HG03139 (cell line): ENCODE results near the gene ZNRF1.
"Not testable (repeated sequence)": the region's sequence is repeated elsewhere in the genome, so short reads cannot be mapped to it uniquely, and the experiment has no call there.

Experiments
- ATAC-seq: cut with Tn5 transposase; IDR thresholded peaks from one replicate; pipeline ENCODE4 v1.9.1; 2021; ENCODE audit not compliant: unreplicated experiment

ZNRF1 gene

GRCh38 chr16:75000481-75001081 lies 1.8 kb downstream of the ZNRF1 start:
- no peak for ATAC-seq

GRCh38 chr16:75002474-75002873 lies 3.6 kb downstream of the ZNRF1 start:
- ATAC-seq, result no peak

GRCh38 chr16:75003931-75004330 lies 5.1 kb downstream of the ZNRF1 start:
- ATAC-seq, result no peak

GRCh38 chr16:75004460-75004859 lies 5.6 kb downstream of the ZNRF1 start:
- ATAC-seq, result no peak

GRCh38 chr16:75005697-75006096 lies 6.9 kb downstream of the ZNRF1 start:
- no peak for ATAC-seq

- no peak for ATAC-seq
Observed at GRCh38 chr16:75007443-75007842, 8.6 kb downstream of the ZNRF1 start.

GRCh38 chr16:75010427-75010826 lies 11.6 kb downstream of the ZNRF1 start:
- no peak for ATAC-seq

- ATAC-seq, result peak; percentile 59
Observed at GRCh38 chr16:75011634-75012307, 12.9 kb downstream of the ZNRF1 start.

GRCh38 chr16:75012380-75013081 lies 13.7 kb downstream of the ZNRF1 start:
- ATAC-seq, result peak; percentile 13

GRCh38 chr16:75013123-75013522 lies 14.3 kb downstream of the ZNRF1 start:
- not testable (repeated sequence) for ATAC-seq

GRCh38 chr16:75014318-75014717 lies 15.5 kb downstream of the ZNRF1 start:
- no peak for ATAC-seq

- not testable (repeated sequence) for ATAC-seq
Observed at GRCh38 chr16:75016451-75017081, 17.7 kb downstream of the ZNRF1 start.

- no peak for ATAC-seq
Observed at GRCh38 chr16:75017670-75018525, 19.1 kb downstream of the ZNRF1 start.

- no peak for ATAC-seq
Observed at GRCh38 chr16:75019007-75019406, 20.2 kb downstream of the ZNRF1 start.

- no peak for ATAC-seq
Observed at GRCh38 chr16:75019586-75019985, 20.8 kb downstream of the ZNRF1 start.

GRCh38 chr16:75021410-75021809 lies 22.6 kb downstream of the ZNRF1 start:
- ATAC-seq, result no peak

- no peak for ATAC-seq
Observed at GRCh38 chr16:75022567-75022966, 23.7 kb downstream of the ZNRF1 start.

GRCh38 chr16:75023009-75023408 lies 24.2 kb downstream of the ZNRF1 start:
- ATAC-seq, result no peak

GRCh38 chr16:75024182-75024581 lies 25.4 kb downstream of the ZNRF1 start:
- ATAC-seq, result no peak

GRCh38 chr16:75024594-75024993 lies 25.8 kb downstream of the ZNRF1 start:
- ATAC-seq, result no peak

GRCh38 chr16:75025761-75026160 lies 26.9 kb downstream of the ZNRF1 start:
- no peak for ATAC-seq
